Measurements from ENCODE around the gene DNAJC5G. TPM values are rescaled to one million over a fixed set of nuclear protein-coding genes. Genes with fewer than 3 reads are reported as not detected.
"Not testable (repeated sequence)": the region's sequence is repeated elsewhere in the genome, so short reads cannot be mapped to it uniquely, and the experiment has no call there.

Gene DNAJC5G
- total RNA-seq, 1 donor from 2014 or later = 1.5 TPM

DNA sequence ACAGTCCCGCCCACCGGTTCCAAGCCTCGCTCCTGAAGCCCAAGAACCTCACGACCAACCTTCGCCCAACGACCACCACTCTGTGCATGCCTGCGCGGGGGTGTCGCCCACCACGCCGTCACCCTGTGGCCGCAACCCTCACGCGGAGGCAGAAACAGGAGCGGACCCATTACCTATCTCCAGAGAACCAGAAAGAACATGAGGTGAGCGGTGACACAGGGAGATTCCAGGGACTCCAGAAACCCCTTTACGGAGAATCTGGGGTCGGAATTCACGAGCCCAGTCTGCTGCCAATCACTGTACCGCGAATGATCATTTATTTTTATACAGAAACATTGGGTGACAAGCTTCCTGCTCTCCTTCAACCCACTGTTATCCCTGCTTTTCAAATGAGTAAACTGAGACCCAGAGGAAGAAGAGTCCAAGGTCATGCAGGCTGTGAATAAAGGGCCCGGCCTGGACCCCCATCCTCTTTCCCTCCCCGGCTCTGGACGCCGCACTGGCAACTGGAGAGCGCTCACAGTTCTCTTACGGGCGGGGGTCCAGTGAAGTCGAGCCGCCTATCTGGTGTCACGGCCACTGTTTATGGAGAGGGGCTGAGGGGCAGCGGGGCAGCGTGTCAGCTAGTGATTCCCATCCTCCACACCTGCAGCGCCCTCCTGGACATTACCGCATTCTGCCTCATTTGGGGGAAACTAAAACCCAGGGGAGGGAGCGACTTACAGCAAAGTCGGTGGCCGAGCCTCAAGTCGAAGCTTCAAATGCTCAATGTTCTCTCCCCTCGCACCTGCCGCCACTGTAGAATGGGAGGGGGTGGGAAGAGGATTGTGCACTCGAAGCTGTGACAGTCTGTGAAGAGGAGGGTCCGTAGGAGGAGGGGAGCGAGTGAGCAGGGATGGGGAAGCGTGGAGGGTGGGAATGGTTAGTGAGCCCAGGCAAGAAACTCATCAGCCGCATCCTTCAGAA, 11.7 kb upstream of the DNAJC5G start:
- intact Hi-C loops (cut with DNase I) = no loop called here
- no peak for TF ChIP-seq CTCF (IDR thresholded peaks at IDR 0.05)
- no peak for TF ChIP-seq POLR2A (IDR thresholded peaks at IDR 0.05)
- TF ChIP-seq POLR2AphosphoS5 (IDR thresholded peaks at IDR 0.05; ENCODE audit: insufficient read depth in 1 of 2, low read depth in 1 of 2) = no peak
- peaks cover 31% of the 10 kb centered on the region for H3K4me1 ChIP-seq
- peaks cover 30% of the 10 kb centered on the region for H3K27me3 ChIP-seq
- no peak for DNase-seq (ENCODE audit: extremely low spot score in 2 of 2)
- no peaks in the 10 kb centered on the region for H3K9me3 ChIP-seq
- H3K36me3 ChIP-seq = no peaks in the 10 kb centered on the region
- peak overlapping the region; percentile 37 to 45 for H3K4me3 ChIP-seq
- H3K27ac ChIP-seq = no peak overlapping the region

DNA sequence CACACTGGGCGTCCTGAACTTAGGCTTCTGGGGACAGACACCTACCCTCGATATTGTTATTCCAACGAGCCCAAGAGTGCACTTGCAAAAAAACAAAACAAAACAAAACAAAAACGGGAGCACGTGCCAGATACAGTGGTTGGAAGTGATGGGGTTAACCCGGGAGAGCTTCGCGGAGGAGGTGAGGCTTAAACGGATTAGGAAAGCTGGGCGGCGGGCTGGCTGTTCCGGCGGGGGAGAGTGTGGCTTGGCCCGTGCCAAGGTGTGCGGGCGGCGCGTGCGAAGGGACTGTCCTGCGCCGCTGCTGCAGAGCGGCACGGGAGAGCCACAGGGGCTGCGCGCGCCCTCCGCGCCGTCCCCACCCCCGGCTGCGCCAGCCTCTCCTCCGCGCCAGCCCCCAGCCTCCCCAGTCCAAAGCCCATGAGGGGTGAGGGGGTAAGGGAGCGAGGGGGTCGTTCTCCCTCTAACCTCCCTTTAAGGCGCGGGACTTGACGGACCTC, 10.9 kb upstream of the DNAJC5G start:
- DNase-seq (ENCODE audit: extremely low spot score in 2 of 2) = no peak
- Histone ChIP-seq H3K4me3 (peak overlapping the region; percentile 24 to 33), H3K4me1 (peaks cover 31% of the 10 kb centered on the region), H3K27me3 (peaks cover 30% of the 10 kb centered on the region), H3K9me3 (no peaks in the 10 kb centered on the region), H3K27ac (no peak overlapping the region), H3K36me3 (no peaks in the 10 kb centered on the region)
- intact Hi-C loops (cut with DNase I) = no loop called here
- TF ChIP-seq POLR2A (IDR thresholded peaks at IDR 0.05) (no peak), CTCF (IDR thresholded peaks at IDR 0.05) (no peak), POLR2AphosphoS5 (IDR thresholded peaks at IDR 0.05; ENCODE audit: insufficient read depth in 1 of 2, low read depth in 1 of 2) (no peak)

DNA sequence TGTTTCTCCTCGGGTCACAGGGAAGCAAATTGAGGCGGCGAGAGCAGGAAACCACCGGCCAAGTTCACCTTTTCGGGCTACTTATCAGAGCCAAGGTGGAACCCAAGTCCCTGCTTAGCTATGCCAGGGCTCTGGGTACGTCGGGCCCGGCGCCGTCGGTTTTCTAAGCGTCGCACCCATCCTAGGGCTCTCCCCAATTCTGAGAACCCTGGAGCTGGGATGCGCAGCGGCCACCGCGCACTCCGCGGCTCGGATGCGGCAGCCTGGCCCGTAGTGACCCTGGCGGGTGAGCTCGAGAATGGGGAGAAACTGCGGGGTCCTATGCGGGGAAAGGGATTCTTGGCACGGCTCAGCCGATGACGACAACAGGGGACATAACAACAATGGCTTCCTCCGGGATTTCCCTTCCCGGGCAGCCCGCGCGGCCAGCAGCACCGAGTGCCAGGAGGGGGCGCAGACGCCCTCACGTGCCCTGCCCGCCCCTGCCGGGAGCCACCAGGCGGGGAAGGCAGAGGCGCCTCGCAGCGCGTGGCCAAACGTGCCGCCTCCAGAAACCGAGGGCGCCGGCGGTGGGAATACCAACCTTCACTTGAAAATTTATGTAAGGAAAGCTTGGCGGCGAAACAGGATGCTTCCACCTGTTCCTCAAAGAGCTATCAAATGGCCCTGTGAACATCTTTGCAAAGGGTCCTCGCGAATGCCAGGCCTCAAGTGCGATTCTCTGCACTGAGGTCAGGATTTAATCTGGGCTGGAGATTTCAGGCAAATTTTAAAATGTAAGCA, 10.3 kb upstream of the DNAJC5G start:
- TF ChIP-seq CTCF (IDR thresholded peaks at IDR 0.05) (no peak), POLR2AphosphoS5 (IDR thresholded peaks at IDR 0.05; ENCODE audit: insufficient read depth in 1 of 2, low read depth in 1 of 2) (no peak), POLR2A (IDR thresholded peaks at IDR 0.05) (no peak)
- H3K27me3 ChIP-seq = peaks cover 30% of the 10 kb centered on the region
- no peak for DNase-seq (ENCODE audit: extremely low spot score in 2 of 2)
- no peak overlapping the region for H3K27ac ChIP-seq
- intact Hi-C loops (cut with DNase I) = no loop called here
- peaks cover 31% of the 10 kb centered on the region for H3K4me1 ChIP-seq
- H3K9me3 ChIP-seq = no peaks in the 10 kb centered on the region
- H3K4me3 ChIP-seq = peak overlapping the region; percentile 24 to 33
- no peaks in the 10 kb centered on the region for H3K36me3 ChIP-seq

DNA sequence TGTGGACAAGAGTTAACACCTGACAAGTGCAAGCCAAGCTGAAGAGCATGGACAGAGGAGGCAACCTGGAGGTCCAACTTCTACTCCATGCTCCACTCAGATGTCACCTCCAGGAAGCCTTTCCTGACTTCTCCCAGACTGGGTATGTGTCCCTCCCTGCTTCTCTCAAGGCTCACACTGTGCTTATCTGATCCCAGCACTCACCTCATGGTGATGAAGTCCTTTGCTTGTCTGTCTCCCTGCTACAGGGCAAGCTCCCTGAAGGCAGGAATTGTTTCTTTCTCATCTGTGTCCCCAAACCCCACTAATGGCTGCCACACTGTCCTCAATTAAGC, 9.7 kb upstream of the DNAJC5G start:
- no peak overlapping the region for H3K27ac ChIP-seq
- H3K27me3 ChIP-seq = peaks cover 30% of the 10 kb centered on the region
- no peaks in the 10 kb centered on the region for H3K9me3 ChIP-seq
- intact Hi-C loops (cut with DNase I) = no loop called here
- no peak overlapping the region for H3K4me3 ChIP-seq
- H3K4me1 ChIP-seq = peaks cover 31% of the 10 kb centered on the region
- no peak for TF ChIP-seq POLR2AphosphoS5 (IDR thresholded peaks at IDR 0.05; ENCODE audit: insufficient read depth in 1 of 2, low read depth in 1 of 2)
- no peak for TF ChIP-seq POLR2A (IDR thresholded peaks at IDR 0.05)
- no peak for TF ChIP-seq CTCF (IDR thresholded peaks at IDR 0.05)
- no peaks in the 10 kb centered on the region for H3K36me3 ChIP-seq
- DNase-seq (ENCODE audit: extremely low spot score in 2 of 2) = no peak

GRCh38 chr2:27268296-27268695, 6.9 kb upstream of the DNAJC5G start:
- H3K27ac ChIP-seq; intact Hi-C loops (cut with DNase I); H3K9me3 ChIP-seq; H3K4me3 ChIP-seq; H3K36me3 ChIP-seq; DNase-seq (ENCODE audit: extremely low spot score in 2 of 2): not testable (repeated sequence)
- Histone ChIP-seq H3K4me1 (peaks cover 19% of the 10 kb centered on the region), H3K27me3 (peaks cover 15% of the 10 kb centered on the region)

All from vagina (tissue), 2 donors.